Dendritic cell treated with granulocyte-macrophage colony-stimulating factor and Interleukin-4, amounts not matched to agents 40 ng/mL and 50 ng/mL, for 4 days (primary cell): ENCODE measurements around the gene CENPV.
A peak's percentile ranks its signal among the peaks of the same experiment; 100 is the strongest.
"Not testable (repeated sequence)": the region's sequence is repeated elsewhere in the genome, so short reads cannot be mapped to it uniquely, and the experiment has no call there.

Experiments
- H3K27ac Mint-ChIP-seq: one replicate; pipeline ENCODE4 v1.8.0; 2022; ENCODE audit warnings: mild to moderate bottlenecking, mixed read lengths
- H3K27me3 Mint-ChIP-seq: one replicate; pipeline ENCODE4 v1.8.0; 2022; ENCODE audit warnings: mild to moderate bottlenecking, mixed read lengths
- H3K36me3 Mint-ChIP-seq: one replicate; pipeline ENCODE4 v1.8.0; 2022; ENCODE audit warnings: low read depth, mixed read lengths
- H3K4me1 Mint-ChIP-seq: one replicate; pipeline ENCODE4 v1.8.0; 2022; ENCODE audit warnings: low read depth, mixed read lengths
- H3K4me3 Mint-ChIP-seq: one replicate; pipeline ENCODE4 v1.8.0; 2022; ENCODE audit warnings: mild to moderate bottlenecking, moderate library complexity, mixed read lengths
- H3K9me3 Mint-ChIP-seq: one replicate; pipeline ENCODE4 v1.8.0; 2022; ENCODE audit warnings: mixed read lengths
- intact Hi-C: fragments of 100-400 bp; cut with micrococcal nuclease; formaldehyde crosslinking; loops from one replicate; pipeline ENCODE4 v1.15.0; 2022

CENPV gene

GRCh38 chr17:16353317-16354174 lies at the start of gene CENPV:
TSS of gene CENPV (minus strand) at chr17:16353469. CDS start at chr17:16353436, 33 bp downstream.
- intact Hi-C loops, result no loop called here
- H3K27ac Mint-ChIP-seq, result no peak within 1 kb of the TSS
- H3K4me3 Mint-ChIP-seq, result peak within 1 kb of the TSS; percentile 71
- peaks cover 20% of the 10 kb centered on the region for H3K4me1 Mint-ChIP-seq
- H3K27me3 Mint-ChIP-seq, result peaks cover 64% of the 10 kb centered on the region
- H3K36me3 Mint-ChIP-seq, result no peaks in the 10 kb centered on the region
- H3K9me3 Mint-ChIP-seq, result no peaks in the 10 kb centered on the region

DNA sequence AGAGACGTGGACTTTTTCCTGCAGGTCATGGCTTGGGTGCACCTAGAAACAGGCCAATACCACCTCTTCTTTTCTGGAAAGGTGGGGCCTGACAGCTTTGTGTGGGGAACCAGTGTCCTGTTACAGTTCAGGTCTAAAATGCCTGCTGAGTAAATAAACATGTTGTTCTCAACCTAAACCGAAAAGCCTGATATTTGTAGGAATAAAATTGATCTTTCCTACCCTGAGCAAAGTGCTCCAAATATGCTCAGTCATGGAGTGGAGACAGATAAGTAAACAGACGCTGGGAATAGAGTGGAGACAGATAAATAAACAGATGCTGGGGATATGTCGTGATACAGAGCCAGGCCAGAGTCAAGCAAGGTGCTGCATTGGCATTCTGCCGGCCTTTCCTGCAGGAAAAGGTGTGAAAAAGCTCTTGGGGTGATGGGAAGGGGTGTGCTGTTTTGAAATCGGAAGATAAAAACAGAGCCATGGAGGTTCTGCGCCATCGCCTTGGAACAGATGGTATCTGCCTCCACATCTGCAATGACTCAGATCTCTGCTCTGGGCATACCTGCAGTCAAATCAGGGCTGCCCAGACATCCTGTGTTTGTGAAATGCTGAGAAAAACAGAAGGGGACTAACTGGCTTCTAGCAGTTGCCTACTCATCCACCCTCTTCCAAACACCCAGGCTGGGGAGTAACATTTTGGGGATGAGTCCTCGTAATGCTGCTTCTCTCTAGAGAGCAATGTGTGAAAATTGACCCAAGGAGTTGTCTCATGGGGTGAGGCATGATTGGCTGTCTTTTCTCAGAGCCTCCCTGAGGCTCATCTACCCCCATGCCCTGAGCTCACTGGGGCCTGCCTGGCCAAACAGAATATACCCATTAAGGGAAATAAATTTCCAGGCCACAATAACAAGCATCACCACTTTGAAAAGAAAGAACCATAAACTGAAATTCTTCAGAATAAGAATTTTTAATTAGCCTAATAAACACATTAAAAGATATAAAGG lies 45.3 kb upstream of the CENPV start:
- Mint-ChIP-seq H3K36me3 (no peaks in the 10 kb centered on the region), H3K27me3 (peaks cover 11% of the 10 kb centered on the region), H3K4me1 (peaks cover 5% of the 10 kb centered on the region), H3K4me3 (no peak overlapping the region), H3K9me3 (no peaks in the 10 kb centered on the region), H3K27ac (no peak overlapping the region)
- intact Hi-C loops, result no loop called here

- H3K27ac Mint-ChIP-seq, H3K4me1 Mint-ChIP-seq, H3K9me3 Mint-ChIP-seq, H3K4me3 Mint-ChIP-seq, H3K36me3 Mint-ChIP-seq, intact Hi-C loops: not testable (repeated sequence)
- H3K27me3 Mint-ChIP-seq, result peaks cover 11% of the 10 kb centered on the region
Measured at GRCh38 chr17:16396693-16397092, 43.4 kb upstream of the CENPV start.

DNA sequence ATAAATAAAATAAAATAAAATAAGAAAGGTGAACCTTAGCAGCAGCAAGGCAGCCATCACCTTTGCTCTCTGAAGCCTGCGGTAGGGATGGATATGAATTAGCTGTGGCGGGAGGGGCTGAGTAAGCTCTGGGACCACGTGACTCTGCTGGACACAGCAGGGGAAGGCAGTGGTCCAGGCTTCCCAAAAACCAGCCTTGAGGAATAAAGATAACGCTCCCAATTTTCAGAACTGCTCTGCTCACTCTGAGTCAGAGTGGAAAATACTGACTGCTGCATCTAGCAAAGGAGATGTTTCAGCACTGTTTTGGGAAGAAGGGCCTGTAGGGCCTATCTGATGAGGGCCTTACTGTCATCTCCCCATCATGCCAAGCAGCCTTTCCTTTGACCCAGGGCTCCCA lies 42.6 kb upstream of the CENPV start:
- H3K27me3 Mint-ChIP-seq, result peaks cover 13% of the 10 kb centered on the region
- H3K27ac Mint-ChIP-seq, H3K4me3 Mint-ChIP-seq, intact Hi-C loops, H3K36me3 Mint-ChIP-seq, H3K9me3 Mint-ChIP-seq, H3K4me1 Mint-ChIP-seq: not testable (repeated sequence)

DNA sequence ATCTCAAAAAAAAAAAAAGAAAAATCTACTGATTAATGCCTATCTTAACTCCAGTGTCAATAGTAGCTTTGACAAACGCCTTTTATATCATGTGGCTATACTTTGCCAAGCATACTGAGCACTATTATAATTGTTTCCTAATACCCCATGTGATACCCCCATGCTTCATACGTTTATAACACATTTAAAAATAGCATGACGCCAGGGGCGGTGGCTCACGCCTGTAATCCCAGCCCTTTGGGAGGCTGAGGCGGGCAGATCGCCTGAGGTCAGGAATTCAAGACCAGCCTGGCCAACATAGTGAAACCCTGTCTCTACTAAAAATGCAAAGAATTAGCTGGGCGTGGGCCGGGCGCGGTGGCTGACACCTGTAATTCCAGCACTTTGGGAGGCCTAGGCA lies 39.2 kb upstream of the CENPV start:
- H3K27ac Mint-ChIP-seq, H3K4me3 Mint-ChIP-seq, H3K36me3 Mint-ChIP-seq, H3K4me1 Mint-ChIP-seq, intact Hi-C loops, H3K9me3 Mint-ChIP-seq: not testable (repeated sequence)
- H3K27me3 Mint-ChIP-seq, result peaks cover 16% of the 10 kb centered on the region

DNA sequence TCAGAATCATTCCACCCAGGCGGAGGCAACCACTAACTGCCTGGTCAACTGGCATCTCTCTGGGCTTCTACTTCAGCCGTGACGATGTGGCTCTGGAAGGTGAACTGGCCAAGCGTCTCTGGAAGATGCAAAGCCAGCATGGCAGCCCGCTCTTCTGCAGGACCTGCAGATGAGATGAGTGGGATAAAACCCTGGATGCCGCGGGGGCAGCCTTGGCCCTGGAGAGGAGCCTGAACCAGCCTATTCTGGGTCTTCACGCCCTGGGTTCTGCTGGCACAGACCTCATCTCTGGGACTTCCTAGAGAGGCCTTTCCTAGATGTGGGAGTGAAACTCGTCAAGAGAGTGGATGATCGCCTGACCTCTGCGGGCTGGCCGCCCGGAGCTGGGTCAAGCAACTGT lies 38.2 kb upstream of the CENPV start:
- Mint-ChIP-seq H3K36me3 (no peaks in the 10 kb centered on the region), H3K4me3 (no peak overlapping the region), H3K27ac (no peak overlapping the region), H3K9me3 (no peaks in the 10 kb centered on the region), H3K27me3 (peaks cover 22% of the 10 kb centered on the region), H3K4me1 (peaks cover 15% of the 10 kb centered on the region)
- intact Hi-C loops, result no loop called here

GRCh38 chr17:16386126-16386507 lies 32.8 kb upstream of the CENPV start:
- intact Hi-C loops, H3K9me3 Mint-ChIP-seq, H3K27ac Mint-ChIP-seq: not testable (repeated sequence)
- peaks cover 29% of the 10 kb centered on the region for H3K36me3 Mint-ChIP-seq
- peak overlapping the region; percentile 81 for H3K4me3 Mint-ChIP-seq
- peaks cover 21% of the 10 kb centered on the region for H3K27me3 Mint-ChIP-seq
- peaks cover 41% of the 10 kb centered on the region for H3K4me1 Mint-ChIP-seq

DNA sequence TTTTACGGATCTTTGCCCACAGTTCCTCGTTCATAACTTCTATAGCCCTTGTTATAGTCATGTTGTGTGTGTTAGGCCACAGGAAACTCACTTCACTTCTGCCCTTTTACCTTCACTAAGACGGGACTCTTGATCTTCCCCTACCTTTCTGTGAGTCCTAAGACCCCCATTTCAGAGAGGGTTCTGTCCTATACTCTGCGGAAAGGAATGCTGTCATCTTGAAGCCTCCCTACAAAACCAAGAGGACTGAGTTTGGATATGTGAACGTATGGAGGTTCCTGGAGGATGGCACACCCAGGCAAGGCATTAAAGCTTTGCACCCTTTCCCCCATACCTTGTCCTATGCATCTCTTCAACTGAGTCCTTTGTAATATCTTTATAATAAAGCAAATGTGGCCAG lies 31.3 kb upstream of the CENPV start:
- intact Hi-C loops, result loop anchor here (5.0 kb wide), 1 partner anchor 53 kb away; no protein-coding TSS in a partner anchor
- H3K4me1 Mint-ChIP-seq, result peaks cover 41% of the 10 kb centered on the region
- no peaks in the 10 kb centered on the region for H3K9me3 Mint-ChIP-seq
- H3K36me3 Mint-ChIP-seq, result peaks cover 36% of the 10 kb centered on the region
- no peak overlapping the region for H3K4me3 Mint-ChIP-seq
- H3K27me3 Mint-ChIP-seq, result peaks cover 19% of the 10 kb centered on the region
- no peak overlapping the region for H3K27ac Mint-ChIP-seq

- H3K27ac Mint-ChIP-seq, result no peak overlapping the region
- H3K4me1 Mint-ChIP-seq, result peaks cover 41% of the 10 kb centered on the region
- H3K27me3 Mint-ChIP-seq, result peaks cover 15% of the 10 kb centered on the region
- peaks cover 36% of the 10 kb centered on the region for H3K36me3 Mint-ChIP-seq
- no peaks in the 10 kb centered on the region for H3K9me3 Mint-ChIP-seq
- peak overlapping the region; percentile 23 for H3K4me3 Mint-ChIP-seq
- intact Hi-C loops, result loop anchor here (5.0 kb wide), 1 partner anchor 53 kb away; no protein-coding TSS in a partner anchor
Measured at GRCh38 chr17:16383772-16384287, 30.6 kb upstream of the CENPV start.

DNA sequence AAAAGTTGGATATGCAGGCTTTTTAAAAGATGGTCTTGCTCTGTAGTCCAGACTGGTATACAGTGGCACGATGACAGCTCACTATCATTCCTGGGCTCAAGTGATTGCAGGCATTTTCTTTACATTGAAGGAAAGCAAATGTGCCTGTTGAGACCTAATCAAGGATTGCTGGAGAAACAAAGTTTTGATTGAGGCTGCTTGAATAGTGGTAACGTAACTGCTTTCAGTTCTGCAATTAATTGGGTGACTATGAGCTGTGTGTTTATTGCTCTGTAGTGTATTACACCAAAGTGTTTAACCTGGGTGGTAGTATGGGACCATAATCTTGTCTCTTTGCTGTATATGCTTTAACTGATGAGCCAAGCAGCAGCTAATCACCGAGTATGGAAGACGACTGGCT lies 29.9 kb upstream of the CENPV start:
- peaks cover 36% of the 10 kb centered on the region for H3K36me3 Mint-ChIP-seq
- intact Hi-C loops, result loop anchor here (5.0 kb wide), 1 partner anchor 54 kb away; no protein-coding TSS in a partner anchor
- H3K27me3 Mint-ChIP-seq, result peaks cover 15% of the 10 kb centered on the region
- peaks cover 41% of the 10 kb centered on the region for H3K4me1 Mint-ChIP-seq
- H3K9me3 Mint-ChIP-seq, result no peaks in the 10 kb centered on the region
- H3K27ac Mint-ChIP-seq, result peak overlapping the region; percentile 52
- peak overlapping the region; percentile 89 for H3K4me3 Mint-ChIP-seq

- no peaks in the 10 kb centered on the region for H3K9me3 Mint-ChIP-seq
- H3K36me3 Mint-ChIP-seq, result peaks cover 36% of the 10 kb centered on the region
- intact Hi-C loops, result loop anchor here (2.0 to 5.0 kb wide), 2 partner anchors 35 to 56 kb away; no protein-coding TSS in a partner anchor
- H3K27ac Mint-ChIP-seq, result peak overlapping the region; percentile 100
- peaks cover 26% of the 10 kb centered on the region for H3K4me1 Mint-ChIP-seq
- H3K27me3 Mint-ChIP-seq, result peaks cover 2% of the 10 kb centered on the region
- H3K4me3 Mint-ChIP-seq, result peak overlapping the region; percentile 89
Measured at GRCh38 chr17:16381496-16381820, 28.2 kb upstream of the CENPV start.

DNA sequence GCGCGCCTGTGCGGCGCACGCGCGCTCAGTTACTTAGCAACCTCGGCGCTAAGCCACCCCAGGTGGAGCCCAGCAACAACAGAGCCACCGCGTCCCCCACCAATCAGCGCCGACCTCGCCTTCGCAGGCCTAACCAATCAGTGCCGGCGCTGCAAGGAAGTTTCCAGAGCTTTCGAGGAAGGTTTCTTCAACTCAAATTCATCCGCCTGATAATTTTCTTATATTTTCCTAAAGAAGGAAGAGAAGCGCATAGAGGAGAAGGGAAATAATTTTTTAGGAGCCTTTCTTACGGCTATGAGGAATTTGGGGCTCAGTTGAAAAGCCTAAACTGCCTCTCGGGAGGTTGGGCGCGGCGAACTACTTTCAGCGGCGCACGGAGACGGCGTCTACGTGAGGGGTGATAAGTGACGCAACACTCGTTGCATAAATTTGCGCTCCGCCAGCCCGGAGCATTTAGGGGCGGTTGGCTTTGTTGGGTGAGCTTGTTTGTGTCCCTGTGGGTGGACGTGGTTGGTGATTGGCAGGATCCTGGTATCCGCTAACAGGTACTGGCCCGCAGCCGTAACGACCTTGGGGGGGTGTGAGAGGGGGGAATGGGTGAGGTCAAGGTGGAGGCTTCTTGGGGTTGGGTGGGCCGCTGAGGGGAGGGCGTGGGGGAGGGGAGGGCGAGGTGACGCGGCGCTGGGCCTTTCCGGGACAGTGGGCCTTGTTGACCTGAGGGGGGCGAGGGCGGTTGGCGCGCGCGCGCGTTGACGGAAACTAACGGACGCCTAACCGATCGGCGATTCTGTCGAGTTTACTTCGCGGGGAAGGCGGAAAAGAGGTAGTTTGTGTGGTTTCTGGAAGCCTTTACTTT lies 27.6 kb upstream of the CENPV start, which contains the start of gene UBB:
UBB (plus strand) TSS at position 452 of the 856 bp plus-strand sequence. CDS start 817 bp downstream, outside the sequence.
- peak within 1 kb of the TSS; percentile 100 for H3K27ac Mint-ChIP-seq
- intact Hi-C loops, result loop anchor here (2.0 to 5.0 kb wide), 2 partner anchors 36 to 56 kb away; no protein-coding TSS in a partner anchor

DNA sequence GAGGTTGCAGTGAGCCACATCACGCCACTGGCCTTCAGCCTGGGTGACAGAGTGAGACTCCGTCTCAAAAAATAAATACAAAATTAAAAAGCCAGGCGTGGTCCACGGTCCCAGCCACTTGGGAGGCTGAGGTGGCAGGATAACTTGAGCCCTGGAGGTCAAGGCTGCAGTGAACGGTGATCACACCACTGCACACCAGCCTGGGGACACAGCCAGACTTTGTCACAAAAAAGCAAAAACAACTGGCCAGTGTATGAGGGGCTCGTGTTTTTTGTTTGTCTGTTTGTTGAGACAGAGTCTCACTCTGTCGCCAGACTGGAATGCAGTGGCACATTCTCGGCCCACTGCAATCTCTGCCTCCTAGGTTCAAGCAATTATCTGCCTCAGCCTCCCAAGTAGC lies 26.4 kb upstream of the CENPV start:
- Mint-ChIP-seq H3K4me1 (peaks cover 24% of the 10 kb centered on the region), H3K4me3 (no peak overlapping the region), H3K9me3 (no peaks in the 10 kb centered on the region), H3K36me3 (peaks cover 36% of the 10 kb centered on the region), H3K27me3 (no peaks in the 10 kb centered on the region), H3K27ac (no peak overlapping the region)
- intact Hi-C loops, result loop anchor here (2.0 to 5.0 kb wide), 2 partner anchors 37 to 58 kb away; no protein-coding TSS in a partner anchor

More for the DNA sequence above, 27.6 kb upstream of the CENPV start, which contains the start of gene UBB:
- H3K36me3 Mint-ChIP-seq, result peaks cover 36% of the 10 kb centered on the region
- no peaks in the 10 kb centered on the region for H3K27me3 Mint-ChIP-seq
- H3K4me1 Mint-ChIP-seq, result peaks cover 24% of the 10 kb centered on the region
- H3K4me3 Mint-ChIP-seq, result peak within 1 kb of the TSS; percentile 89
- no peaks in the 10 kb centered on the region for H3K9me3 Mint-ChIP-seq
